HG02759 (cell line): ENCODE measurements around the gene VRK1.

Experiments used
- ATAC-seq: cut with Tn5 transposase; IDR thresholded peaks from one replicate; pipeline ENCODE4 v1.9.1; 2021; ENCODE audit warnings: mild to moderate bottlenecking, moderate library complexity; ENCODE audit not compliant: unreplicated experiment

Gene VRK1

GRCh38 chr14:96790706-96791105 lies 6.5 kb upstream of the VRK1 start:
- no peak for ATAC-seq

DNA sequence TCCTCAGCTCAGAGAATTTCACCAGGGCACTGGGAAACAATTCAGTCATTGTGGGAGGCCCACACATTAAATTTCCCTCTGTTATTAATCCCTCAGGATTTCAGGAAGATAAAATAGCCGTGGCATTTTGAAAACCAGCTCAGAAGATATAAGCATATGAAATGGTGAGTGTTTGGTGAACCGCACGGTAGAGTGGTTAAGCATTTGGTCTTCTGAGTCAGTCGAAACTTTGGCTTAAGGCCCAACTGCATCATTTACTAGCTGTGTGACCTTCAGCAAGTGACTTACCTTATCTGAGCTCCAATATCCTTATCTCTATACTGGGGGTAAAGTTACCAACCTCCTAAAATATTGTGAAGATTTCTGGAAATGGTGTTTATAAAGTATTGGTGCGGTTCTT lies 5.2 kb upstream of the VRK1 start:
- no peak for ATAC-seq

DNA sequence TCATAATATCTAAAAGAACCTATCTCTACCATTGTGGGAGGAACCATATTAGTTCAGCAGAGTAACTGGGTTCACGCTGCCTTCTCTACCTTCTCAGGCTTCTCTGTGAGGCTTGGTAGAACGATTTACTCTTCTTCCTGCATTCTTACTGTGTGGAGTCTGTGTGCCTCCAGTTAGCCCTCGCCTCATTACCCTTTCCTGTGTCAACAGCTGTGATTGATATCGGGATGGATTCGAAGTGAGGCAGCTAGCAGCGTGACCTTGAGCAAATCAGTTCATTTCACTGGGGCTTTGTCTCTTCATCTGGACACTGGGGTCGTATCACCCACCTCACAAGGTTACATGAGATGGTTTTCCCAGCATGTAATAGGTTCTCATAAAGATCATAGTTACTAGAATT lies 4.6 kb upstream of the VRK1 start:
- ATAC-seq: no peak

GRCh38 chr14:96793547-96793946 lies 3.6 kb upstream of the VRK1 start:
- ATAC-seq: no peak

DNA sequence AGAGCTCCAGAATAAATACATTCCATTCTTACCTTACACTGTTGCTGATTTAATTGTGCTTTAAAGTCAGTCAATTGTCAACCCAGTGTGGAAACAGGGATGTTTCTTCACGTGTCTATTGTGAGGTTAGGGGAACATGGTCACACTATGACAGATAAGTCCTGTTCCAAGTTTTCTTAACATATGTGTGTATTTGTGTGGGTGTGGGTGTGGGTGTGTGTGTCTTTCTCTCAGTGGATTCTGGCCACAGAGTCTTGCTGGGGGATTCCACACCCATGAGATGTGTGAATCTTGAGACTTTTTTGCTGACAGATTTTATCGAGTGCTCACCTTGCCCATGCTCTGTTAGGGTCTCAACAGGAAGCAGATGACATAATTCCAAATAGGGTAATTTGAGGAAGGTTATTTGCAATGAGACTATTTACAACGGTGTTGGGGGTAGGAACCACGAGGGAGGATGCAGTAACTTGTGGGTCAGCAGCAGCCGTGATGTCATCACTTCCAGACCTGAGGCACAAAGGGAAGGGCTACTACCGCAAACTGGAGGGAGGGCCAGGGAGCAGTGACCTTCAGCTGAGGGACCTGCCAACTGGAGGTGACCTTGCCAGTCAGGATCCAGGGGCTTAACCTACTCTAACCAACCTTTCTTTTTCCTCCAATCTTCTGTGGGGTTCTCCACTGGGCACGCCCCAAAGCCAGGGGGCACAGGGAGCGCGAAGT lies 1.9 kb upstream of the VRK1 start:
- no peak for ATAC-seq

DNA sequence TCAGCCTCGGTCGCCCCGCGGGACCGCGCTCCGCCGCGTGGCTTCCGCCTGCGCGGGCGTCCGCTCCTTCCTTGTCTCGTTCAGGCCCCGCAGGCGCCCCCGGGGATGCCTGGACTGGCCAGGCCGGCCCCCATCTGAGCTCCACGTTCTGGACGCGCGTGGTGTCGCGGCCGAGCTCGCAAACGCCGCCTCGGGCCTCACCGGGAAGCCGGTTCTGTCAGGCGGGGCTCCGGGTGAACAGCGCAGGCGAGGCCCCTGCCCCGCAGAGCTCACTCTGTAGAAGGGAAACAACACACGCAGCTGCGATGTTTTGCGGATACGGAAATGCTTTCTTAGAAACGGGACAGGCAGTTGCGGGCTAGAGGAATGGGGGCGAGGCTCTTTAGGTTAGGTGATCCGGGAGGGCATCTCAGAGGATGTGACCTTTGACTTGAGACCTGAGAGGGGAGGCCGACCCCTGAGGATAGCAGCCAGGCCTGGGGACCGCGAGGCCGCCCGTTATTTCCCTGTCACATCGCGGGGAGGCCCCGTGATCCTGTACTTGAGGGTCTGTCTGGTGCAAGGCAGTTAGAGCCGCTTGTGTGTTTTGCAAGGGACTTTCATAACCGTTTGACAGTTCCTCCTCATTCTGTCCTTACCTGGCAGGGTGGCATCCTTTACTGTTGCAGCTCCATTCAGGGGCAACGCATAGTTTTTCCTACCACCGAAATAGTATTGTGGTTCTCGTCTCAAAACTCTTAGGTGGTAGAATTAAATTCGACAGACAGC lies 584 bp downstream of the VRK1 start:
- ATAC-seq: peak; percentile 47

- no peak for ATAC-seq
Observed at GRCh38 chr14:96798956-96799355, 1.8 kb downstream of the VRK1 start.

- no peak for ATAC-seq
Observed at GRCh38 chr14:96799489-96800054, 2.4 kb downstream of the VRK1 start.

GRCh38 chr14:96801931-96802330 lies 4.7 kb downstream of the VRK1 start:
- ATAC-seq: no peak

DNA sequence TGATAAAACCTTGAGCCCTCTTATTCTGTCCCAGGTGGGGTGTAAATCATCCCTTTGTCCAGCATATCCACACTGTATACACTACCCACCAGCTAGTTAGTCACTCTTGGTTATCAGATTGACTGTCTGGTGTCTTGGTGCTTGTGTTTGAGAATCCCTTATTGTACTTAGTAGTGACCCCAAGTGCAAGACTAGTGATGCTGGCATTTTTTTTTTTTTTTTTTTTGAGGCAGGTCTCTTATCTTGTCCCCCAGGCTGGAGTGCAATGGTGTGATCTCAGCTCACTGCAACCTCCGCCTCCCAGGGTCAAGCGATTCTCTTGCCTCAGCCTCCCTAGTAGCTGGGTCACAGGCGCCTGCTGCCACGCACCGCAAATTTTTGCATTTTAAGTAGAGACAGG lies 5.8 kb downstream of the VRK1 start:
- ATAC-seq: no peak

DNA sequence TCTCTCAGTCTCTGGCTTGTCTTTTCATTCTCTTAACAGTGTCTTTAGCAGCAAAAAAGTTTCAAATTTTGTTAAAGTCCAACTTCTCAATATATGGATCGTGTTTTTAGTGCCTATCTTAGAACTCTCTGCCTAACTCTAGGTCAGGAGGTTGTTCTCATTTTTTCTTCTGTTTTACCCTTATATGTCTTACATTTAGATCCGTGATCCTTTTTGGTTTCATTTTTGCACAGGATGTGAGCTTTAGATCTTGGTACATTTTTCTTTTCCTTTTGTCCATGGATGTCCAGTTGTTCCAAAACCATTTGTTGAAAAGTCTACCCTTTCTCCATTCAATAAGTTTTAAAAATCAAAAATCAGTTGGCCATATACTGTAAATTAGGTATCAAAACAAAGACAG lies 6.8 kb downstream of the VRK1 start:
- no peak for ATAC-seq

DNA sequence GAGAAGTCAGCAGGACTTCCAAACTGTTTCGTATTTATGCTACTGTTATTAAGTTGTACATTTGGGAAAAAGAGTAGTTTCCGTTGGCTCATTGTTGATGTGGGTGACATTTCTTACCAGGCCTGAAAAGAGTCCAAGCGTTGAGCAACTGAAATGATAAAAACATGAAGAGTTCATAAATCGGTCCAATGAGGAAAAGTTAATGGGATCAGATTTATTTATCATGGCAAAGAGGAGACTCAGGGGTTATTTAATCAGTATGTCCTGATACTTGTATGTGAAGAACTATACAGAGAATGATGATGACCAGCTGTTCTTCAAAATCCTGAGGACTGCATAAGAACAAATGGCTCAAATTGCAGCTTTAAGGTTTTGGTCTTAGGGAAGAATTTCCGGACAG lies 7.7 kb downstream of the VRK1 start:
- ATAC-seq: no peak

GRCh38 chr14:96805956-96806355 lies 8.8 kb downstream of the VRK1 start:
- no peak for ATAC-seq

DNA sequence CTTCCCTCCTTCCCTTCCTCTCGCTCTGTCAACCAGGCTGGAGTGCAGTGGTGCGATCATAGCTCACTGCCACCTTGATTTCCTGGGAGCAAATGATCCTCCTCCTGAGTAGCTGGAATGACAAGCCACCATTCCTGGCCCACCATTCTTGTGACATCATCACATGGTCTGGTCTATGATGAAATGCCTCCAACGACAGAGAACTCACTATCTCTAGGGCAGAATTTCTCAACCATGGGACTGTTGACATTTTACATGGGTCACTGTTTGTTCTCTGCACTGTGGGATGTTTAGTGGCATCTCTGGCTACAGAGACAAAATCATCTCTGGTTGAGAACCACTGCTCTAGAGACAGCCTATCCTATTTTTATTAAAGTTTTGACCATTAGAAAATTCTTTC lies 9.7 kb downstream of the VRK1 start:
- ATAC-seq: no peak

DNA sequence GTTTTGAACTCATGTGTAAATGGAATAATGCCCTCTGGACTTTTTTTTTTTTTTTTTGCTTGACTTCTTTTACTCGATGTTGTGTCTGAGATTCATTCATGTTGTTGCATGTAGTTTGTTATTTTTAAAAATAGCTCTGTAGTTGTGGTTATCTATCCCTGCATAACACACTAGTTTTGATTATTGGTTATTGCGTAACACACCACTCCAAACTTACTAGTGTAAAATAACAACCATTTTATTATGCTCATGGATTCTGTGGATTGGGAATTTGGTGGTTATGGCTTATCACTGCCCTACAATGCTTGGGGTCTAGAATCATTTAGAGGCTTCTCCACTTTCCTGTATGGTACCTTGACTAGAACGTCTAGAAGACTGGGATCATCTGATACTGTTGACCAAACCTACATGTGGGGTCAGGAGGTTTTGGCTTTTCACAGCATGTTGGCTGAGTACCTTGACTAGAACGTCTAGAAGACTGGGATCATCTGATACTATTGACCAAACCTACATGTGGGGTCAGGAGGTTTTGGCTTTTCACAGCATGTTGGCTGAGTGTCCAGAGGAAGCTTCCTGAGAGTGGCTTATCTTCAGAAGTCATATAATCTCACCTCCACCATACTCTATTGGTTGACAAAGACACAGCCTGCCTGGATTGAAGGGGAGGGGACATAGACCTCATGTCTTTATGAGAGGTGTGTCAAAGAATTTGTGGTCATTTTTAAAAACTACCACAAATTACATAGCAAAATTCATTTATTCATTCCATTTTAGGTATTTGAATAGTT lies 11.6 kb downstream of the VRK1 start:
- ATAC-seq: no peak

DNA sequence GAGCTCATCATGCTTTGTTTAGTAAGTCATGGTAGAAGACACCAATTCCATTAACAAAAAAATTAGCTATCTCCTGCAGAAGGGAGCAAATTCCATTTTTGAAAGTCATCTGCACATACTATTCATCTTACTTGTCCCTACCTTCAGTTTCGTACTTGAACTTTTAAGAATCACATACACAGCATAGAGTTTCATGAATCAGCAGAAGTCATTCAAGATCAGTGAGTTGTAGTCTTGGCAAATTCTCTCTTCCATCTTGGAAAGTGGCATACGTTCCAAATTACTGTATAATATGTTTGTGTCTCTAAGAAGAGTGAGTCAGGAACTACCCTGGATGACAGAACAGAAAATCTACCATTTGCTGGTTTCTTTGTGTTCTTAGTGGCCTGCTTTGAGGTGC lies 14.1 kb downstream of the VRK1 start:
- no peak for ATAC-seq

GRCh38 chr14:96811985-96812667 lies 14.9 kb downstream of the VRK1 start:
- ATAC-seq: no peak

DNA sequence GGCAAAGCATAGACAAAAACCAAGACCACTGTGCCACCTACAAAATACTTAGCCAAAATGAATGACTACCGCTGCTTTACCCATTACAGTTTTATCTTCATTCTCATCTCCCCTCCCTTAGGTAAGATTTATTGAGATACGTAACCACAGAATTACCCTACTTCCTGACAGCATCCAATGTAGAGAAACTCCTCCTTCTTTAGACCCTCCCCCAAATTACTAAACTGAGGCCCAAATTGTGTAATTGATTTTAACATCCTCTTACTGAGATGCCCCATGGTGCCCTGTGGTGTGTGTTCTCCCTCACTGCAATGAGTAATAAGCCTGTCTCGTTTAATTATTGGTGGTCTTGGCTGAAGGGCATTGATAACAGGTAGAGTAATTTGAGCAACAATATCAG lies 19.1 kb downstream of the VRK1 start:
- no peak for ATAC-seq

DNA sequence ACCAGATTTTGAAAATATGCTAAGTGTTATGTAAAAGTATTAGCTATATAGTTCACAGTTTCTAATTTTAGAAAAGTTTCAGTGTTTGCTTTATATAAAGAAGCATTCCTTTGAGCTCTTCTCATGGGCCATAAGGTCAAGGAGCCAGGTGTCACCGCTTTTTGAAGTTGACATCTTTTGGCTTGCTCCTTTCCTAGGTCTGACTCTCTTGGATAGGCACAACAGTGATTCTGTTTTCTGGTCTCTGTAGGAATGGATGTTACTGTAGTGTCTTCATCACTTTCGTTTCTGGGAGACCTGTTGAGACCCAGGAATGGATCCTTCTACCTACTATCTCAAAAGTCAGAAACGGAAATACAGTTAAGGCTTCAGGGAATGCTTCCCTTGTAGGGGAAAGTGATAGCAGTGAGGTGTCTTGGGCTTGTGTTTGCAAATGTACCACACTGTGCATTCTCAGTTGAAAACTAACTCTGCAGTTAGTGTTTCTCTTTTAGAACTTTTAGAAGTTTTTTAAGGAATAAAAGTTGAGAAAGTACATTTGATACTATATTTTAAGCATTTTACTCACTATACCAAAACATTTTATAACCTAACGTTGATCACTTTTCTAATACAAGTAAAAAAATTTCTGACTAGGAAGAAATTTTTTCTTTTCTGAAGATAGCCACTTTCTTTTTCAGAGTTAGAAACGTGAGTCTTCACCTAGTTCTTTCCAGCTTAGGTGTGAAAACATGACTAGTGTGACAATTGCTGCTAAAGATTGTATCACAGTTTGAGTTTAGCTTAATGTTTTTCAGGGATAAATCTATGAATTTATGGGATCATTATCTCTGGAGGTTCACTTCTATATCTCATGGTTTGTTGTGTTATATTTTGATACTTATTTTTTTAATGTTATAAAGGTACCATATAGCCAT lies 20.8 kb downstream of the VRK1 start:
- ATAC-seq: no peak

DNA sequence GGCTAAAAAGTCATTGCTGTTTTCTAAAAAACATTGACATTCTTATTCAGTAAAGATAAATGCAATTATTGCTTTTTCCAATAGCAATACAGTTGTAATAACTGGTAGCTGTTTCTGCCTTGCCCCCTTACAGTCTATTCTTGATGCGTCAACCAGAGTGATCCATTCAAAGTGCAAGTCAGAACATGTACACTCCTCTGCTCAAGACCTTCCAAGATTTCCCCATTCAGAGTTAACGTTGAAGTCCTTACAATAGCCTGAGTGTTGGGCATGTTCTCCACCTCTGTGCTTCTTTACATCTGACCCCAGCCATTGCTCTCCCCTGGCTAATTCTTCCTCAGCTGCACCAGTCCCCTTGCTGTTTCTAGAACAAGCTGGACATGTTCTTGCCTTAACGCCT lies 24.3 kb downstream of the VRK1 start:
- ATAC-seq: no peak
